Smooth muscle cell (in vitro differentiated cells): ENCODE data around the gene ABAT. TPM values are rescaled to one million over a fixed set of nuclear protein-coding genes. Genes with fewer than 3 reads are reported as not detected.

Source experiments
- DNase-seq: peaks from one replicate; lab custom pipeline; 2025; ENCODE audit not compliant: unreplicated experiment; lab: John Stamatoyannopoulos, UW
- H2AFZ ChIP-seq: fragments of 200-600 bp; sonication (generic); 2 replicates; pipeline ENCODE4 v1.6.0; 2016; ENCODE audit warnings: antibody characterized with exemption, low read depth, mild to moderate bottlenecking
- H3F3A ChIP-seq: fragments of 200-600 bp; sonication (generic); 2 replicates; pipeline ENCODE4 v1.6.0; 2017; ENCODE audit warnings: antibody characterized with exemption, low read depth
- H3K27ac ChIP-seq: fragments of 200-600 bp; sonication (generic); 2 replicates; pipeline ENCODE4 v1.5.1; 2016; ENCODE audit warnings: low read depth, mild to moderate bottlenecking
- H3K27me3 ChIP-seq: fragments of 200-600 bp; sonication (generic); 2 replicates; pipeline ENCODE4 v1.6.1; 2016; ENCODE audit warnings: low read depth, mild to moderate bottlenecking
- H3K36me3 ChIP-seq: fragments of 200-600 bp; sonication (generic); 2 replicates; pipeline ENCODE4 v1.5.1; 2016; ENCODE audit warnings: low read depth
- H3K4me1 ChIP-seq: fragments of 200-600 bp; sonication (generic); 2 replicates; pipeline ENCODE4 v1.5.1; 2016; ENCODE audit warnings: low read depth
- H3K4me2 ChIP-seq: fragments of 200-600 bp; sonication (generic); 2 replicates; pipeline ENCODE4 v1.6.0; 2016; ENCODE audit warnings: mild to moderate bottlenecking
- H3K4me3 ChIP-seq: fragments of 200-600 bp; sonication (generic); 2 replicates; pipeline ENCODE4 v1.5.1; 2016; ENCODE audit warnings: mild to moderate bottlenecking
- H3K79me2 ChIP-seq: fragments of 200-600 bp; sonication (generic); 2 replicates; pipeline ENCODE4 v1.6.0; 2016; ENCODE audit warnings: low read depth, mild to moderate bottlenecking
- H3K9ac ChIP-seq: fragments of 200-600 bp; sonication (generic); 2 replicates; pipeline ENCODE4 v1.6.0; 2016; ENCODE audit warnings: low read depth
- H3K9me3 ChIP-seq: fragments of 200-600 bp; sonication (generic); replicated peaks from 2 replicates; pipeline ENCODE4 v1.5.1; 2016; ENCODE audit warnings: low read depth
- H4K20me1 ChIP-seq: fragments of 200-600 bp; sonication (generic); 2 replicates; pipeline ENCODE4 v1.6.0; 2016; ENCODE audit warnings: low read depth
- WGBS: methylation state at CpG from one replicate; pipeline ENCODE4 v1.1.7; 2016; ENCODE audit warnings: low lambda C conversion rate; 5-methylcytosine and 5-hydroxymethylcytosine counted together
- polyA plus RNA-seq: library from polyadenylated mRNA; unstranded; fragments of >200 nt; fragmentation: Nextera tagmentation; extraction: Ambion mirVana; gene quantifications from 2 replicates; pipeline ENCODE4 v1.2.1, GENCODE V29; 2016
- total RNA-seq: library from RNA; depleted of rRNA; stranded (reverse); fragments of >200 nt; gene quantifications from 2 replicates; pipeline ENCODE4 v1.2.3, GENCODE V29; 2014
- TF ChIP-seq, protein P1 (sequence below): fragments of 200-600 bp; sonication (generic); IDR thresholded peaks from 2 replicates; pipeline ENCODE4 v1.5.1; 2017; ENCODE audit warnings: borderline replicate concordance, mild to moderate bottlenecking, antibody characterized with exemption; ENCODE audit not compliant: insufficient read depth, poor library complexity, severe bottlenecking

The ABAT gene
- total and polyA plus RNA-seq, 2 experiments from 2014 or later = 9.2 to 11.3 TPM

DNA sequence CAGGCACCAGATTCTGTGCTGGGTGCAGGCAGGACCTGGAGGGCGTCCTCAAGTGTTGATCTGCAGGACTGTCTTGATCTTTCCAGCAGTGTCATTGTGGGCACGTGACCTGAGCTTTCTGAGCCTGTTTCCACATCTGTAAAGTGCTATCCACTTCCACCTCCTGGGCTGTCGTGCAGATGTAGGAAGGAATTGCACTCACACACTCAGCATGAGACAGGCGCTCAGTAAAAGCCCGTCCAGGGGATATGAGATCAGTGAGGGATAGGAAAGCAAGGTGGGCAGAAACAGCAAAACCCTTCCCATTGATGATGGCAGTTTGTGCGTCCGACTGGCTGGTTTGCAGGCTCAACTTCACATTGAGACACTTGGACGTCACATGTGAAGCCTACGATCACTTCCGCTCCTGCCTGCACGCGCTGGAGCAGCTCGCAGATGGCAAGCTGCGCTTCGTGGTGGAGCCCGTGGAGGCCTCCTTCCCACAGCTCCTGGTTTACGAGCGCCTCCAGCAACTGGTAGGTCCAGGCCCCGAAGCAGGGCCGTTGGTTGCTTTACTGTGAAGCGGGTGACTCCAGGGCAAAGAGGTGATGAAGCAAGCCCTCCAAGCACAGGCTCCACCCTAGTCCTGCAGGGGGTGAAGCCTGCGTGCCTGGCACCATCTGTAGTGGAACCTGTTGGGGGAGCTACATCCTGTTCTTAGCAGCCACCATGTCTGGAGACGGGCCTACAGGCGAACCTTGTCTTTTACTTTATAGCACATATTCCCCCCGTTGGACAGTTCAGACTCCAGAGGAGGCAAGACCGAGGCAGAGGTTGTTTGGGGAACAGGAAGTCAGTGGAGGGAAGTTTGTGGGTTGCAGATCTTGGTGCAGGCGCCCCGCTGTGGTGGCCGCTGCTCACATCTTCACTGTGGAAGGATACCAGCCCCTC, 29.9 kb upstream of the ABAT start:
- H2AFZ ChIP-seq = no peak overlapping the region
- no peak for DNase-seq
- TF ChIP-seq, protein P1, sequence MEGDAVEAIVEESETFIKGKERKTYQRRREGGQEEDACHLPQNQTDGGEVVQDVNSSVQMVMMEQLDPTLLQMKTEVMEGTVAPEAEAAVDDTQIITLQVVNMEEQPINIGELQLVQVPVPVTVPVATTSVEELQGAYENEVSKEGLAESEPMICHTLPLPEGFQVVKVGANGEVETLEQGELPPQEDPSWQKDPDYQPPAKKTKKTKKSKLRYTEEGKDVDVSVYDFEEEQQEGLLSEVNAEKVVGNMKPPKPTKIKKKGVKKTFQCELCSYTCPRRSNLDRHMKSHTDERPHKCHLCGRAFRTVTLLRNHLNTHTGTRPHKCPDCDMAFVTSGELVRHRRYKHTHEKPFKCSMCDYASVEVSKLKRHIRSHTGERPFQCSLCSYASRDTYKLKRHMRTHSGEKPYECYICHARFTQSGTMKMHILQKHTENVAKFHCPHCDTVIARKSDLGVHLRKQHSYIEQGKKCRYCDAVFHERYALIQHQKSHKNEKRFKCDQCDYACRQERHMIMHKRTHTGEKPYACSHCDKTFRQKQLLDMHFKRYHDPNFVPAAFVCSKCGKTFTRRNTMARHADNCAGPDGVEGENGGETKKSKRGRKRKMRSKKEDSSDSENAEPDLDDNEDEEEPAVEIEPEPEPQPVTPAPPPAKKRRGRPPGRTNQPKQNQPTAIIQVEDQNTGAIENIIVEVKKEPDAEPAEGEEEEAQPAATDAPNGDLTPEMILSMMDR = no peak
- H3K9me3 ChIP-seq = no peaks in the 10 kb centered on the region
- H3F3A ChIP-seq = no peaks in the 10 kb centered on the region
- no peaks in the 10 kb centered on the region for H3K79me2 ChIP-seq
- H3K27me3 ChIP-seq = no peaks in the 10 kb centered on the region
- H3K4me3 ChIP-seq = no peak overlapping the region
- H3K4me1 ChIP-seq = no peaks in the 10 kb centered on the region
- H3K4me2 ChIP-seq = no peak overlapping the region
- 90% methylated on average over 28 of the region's 29 CpGs for WGBS
- no peak overlapping the region for H3K9ac ChIP-seq
- H3K27ac ChIP-seq = no peak overlapping the region
- H3K36me3 ChIP-seq = peaks cover 3% of the 10 kb centered on the region
- H4K20me1 ChIP-seq = no peaks in the 10 kb centered on the region

DNA sequence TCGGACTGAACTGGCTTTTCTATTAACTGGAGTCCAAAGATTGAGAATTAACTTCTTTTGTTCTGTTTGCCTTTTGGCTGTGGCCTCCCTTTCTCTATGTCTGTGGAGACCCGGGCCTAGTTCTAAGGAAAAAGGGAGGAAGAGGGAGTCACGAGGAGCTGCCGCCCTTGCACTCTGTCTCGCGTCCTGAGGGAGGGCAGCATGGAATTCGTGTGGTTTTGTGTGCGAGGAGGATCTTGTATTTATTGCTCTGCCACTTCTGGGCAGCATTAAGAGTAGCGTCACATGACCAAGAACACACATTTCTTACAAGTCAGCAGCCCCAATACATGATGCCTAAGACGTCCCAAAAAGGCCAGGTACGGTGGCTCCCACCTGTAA, 29.3 kb upstream of the ABAT start:
- Histone ChIP-seq H3K27ac (no peak overlapping the region), H4K20me1 (no peaks in the 10 kb centered on the region), H3K9me3 (no peaks in the 10 kb centered on the region), H2AFZ (no peak overlapping the region), H3K79me2 (no peaks in the 10 kb centered on the region), H3K9ac (no peak overlapping the region), H3F3A (no peaks in the 10 kb centered on the region), H3K4me2 (no peak overlapping the region), H3K27me3 (no peaks in the 10 kb centered on the region), H3K4me1 (no peaks in the 10 kb centered on the region), H3K36me3 (peaks cover 3% of the 10 kb centered on the region), H3K4me3 (no peak overlapping the region)
- TF ChIP-seq, protein P1 = no peak
- WGBS = 88% methylated on average over 11 of the region's 11 CpGs
- no peak for DNase-seq

DNA sequence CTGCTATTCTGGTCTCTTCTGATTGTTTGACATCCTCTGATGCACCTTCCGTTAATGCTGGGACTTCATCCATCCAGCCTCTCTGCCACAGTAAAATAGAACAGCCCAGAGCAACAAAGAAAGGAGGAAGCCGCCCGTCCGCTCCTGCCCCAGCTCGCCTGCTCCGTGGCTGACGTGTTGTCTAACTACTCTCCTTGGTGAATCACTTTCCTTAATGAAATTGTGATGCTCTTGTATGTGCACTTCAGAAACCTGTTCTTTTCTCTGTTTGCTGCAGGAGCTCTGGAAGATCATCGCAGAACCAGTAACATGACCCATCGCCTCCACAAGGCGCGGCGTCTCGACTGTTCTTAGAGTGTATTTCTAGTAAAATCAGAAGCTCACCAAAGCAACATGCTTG, 28.6 kb upstream of the ABAT start:
- Histone ChIP-seq H4K20me1 (no peaks in the 10 kb centered on the region), H3K27ac (no peak overlapping the region), H3K36me3 (peaks cover 3% of the 10 kb centered on the region), H3K4me3 (no peak overlapping the region), H3K27me3 (no peaks in the 10 kb centered on the region), H3K9ac (no peak overlapping the region), H3K4me1 (no peaks in the 10 kb centered on the region), H3K9me3 (no peaks in the 10 kb centered on the region), H2AFZ (no peak overlapping the region), H3F3A (no peaks in the 10 kb centered on the region), H3K79me2 (no peaks in the 10 kb centered on the region), H3K4me2 (no peak overlapping the region)
- TF ChIP-seq, protein P1 = no peak
- no peak for DNase-seq
- 92% methylated on average over 13 of the region's 13 CpGs for WGBS
